ENCODE measurements around the gene URM1.
"Not testable (repeated sequence)": the region's sequence is repeated elsewhere in the genome, so short reads cannot be mapped to it uniquely, and the experiment has no call there.

Gene URM1

GRCh38 chr9:128370752-128371629 lies at the start of gene URM1:
URM1 (plus strand) TSS chr9:128371374; CDS start chr9:128371381, 7 bp downstream.
- peak; percentile 84 for DNase-seq (ENCODE audit: low read depth)

DNA sequence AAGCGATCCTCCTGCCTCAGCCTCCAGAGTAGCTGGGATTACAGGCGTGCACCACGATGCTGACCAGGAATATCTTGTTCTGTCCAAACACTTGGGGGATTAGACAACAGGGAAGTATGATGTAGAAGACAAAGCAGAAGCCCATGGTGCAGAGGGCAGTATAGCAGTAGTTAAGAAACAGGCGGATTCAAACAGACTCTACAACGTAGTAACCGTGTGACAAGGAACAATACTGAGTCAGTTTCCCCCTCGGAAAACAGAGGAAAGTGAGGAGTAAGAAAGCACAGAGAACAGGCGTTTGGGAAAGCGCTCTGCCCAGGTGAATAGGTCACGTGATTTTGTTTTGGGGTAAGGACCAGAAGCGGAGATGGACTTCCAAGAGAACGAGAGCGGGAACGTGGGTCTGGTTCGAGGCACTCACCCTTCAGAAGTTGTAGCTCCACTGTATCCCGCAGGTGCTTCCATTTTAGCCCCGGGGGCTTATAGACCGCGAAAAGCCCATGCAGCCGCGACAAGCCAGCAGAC lies 49.2 kb upstream of the URM1 start:
- DNase-seq (ENCODE audit: low read depth), result no peak

DNA sequence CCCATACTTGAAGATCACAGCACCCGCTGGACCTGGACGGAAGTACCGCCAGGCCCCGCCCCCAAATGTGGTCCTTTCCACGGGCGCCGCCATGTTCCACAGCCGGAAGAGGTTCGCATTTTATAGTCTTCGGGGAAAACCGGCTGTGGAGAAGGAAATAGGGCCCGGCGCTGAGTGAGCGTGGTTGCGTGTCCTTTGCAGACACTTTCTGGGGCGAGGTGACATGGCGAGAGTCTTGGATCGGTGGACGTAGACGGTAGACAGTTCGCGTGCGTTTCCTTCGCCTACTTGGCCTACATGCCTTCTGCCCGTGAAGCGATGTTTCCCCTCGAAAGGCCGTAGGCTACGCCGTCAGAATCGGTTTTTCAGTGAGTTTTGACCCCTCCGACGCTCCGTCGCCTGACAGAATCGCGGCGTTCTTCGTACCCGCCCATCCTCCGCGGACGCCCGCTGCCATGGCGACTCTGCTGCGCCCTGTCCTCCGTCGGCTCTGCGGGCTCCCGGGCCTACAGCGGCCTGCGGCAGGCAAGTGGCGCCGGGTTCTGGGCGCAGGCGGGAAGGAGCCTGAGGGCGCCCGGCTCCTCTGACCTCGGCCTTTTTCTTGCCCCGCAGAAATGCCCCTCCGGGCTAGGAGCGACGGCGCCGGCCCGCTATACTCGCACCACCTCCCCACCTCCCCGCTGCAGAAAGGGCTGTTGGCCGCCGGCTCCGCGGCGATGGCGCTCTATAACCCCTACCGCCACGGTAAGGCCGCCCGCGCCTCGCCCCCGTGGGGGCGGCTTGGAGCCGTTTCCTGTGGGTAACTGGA lies 48.6 kb upstream of the URM1 start, which contains the start of the genes COQ4 and TRUB2:
TSS of gene COQ4 (plus strand) at position 436 of the 808 bp plus-strand sequence. CDS start at position 456, 20 bp downstream.
TSS of gene TRUB2 (minus strand) at position 44 of the 808 bp plus-strand sequence. CDS start at position 5, 39 bp downstream.
- DNase-seq (ENCODE audit: low read depth), result peak; percentile 78

DNA sequence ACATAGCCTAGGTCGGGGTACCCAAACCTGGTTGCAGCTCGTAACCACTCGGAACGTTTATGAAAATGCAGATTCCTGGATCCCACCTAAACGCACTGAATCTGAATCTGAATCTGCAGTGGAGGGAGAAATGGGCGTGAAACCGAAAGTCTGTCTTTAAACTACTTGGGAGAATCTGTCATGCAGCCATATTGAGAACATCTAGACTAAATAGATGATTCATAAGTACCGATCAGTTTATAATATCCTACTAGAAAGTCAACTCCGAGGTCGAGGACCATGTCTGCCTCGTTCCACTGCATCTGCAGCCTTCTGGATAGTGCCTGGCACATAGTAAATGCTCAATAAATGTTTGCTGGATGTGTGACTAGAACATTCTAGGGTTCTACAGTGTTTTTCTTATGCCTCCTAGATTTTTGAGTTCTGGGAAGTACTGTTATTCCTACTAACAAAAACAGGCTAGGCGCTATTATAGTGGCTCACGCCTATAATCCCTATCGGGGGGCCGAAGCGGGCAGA lies 47.9 kb upstream of the URM1 start:
- DNase-seq (ENCODE audit: low read depth), result no peak

- no peak for DNase-seq (ENCODE audit: low read depth)
Observed at GRCh38 chr9:128323791-128324190, 47.4 kb upstream of the URM1 start.

- DNase-seq (ENCODE audit: low read depth), result no peak
Observed at GRCh38 chr9:128324401-128324800, 46.8 kb upstream of the URM1 start.

GRCh38 chr9:128325629-128326028 lies 45.5 kb upstream of the URM1 start:
- DNase-seq (ENCODE audit: low read depth), result no peak

DNA sequence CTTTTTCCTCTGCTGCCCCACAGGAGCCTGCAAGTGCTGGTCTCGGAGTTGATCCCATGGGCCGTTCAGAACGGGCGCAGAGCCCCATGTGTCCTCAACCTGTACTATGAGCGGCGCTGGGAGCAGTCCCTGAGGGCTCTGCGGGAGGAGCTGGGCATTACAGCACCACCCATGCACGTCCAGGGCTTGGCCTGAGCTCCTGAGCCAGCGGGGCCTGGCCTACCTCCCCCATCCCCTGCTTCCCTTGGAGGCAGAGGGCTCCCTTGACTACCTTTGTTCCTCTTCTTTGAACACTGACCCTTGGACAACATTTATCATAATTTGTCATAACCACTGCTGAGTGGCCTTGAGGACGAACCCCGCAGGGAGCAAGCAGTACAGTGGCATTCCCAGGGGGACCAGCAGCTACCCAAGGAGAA lies 37.7 kb upstream of the URM1 start:
- DNase-seq (ENCODE audit: low read depth), result no peak

DNA sequence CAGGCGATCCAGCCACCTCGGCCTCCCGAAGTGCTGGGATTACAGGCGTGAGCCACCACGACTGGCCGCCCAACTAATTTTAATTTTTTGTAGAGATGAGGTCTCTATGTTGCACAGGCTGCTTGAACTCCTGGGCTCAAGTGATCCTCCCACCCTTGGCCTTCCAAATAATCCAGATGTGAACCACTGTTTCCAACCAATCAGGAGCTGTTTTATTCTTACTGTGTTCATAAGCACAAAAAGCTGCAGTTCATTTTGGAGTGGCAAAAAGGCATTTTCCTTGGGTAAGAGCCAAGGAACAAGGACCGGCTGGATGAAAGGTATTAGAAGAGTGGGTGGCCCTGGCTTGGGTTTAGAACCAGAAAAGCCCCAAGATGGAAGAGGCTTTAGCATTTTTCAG lies 36.0 kb upstream of the URM1 start:
- no peak for DNase-seq (ENCODE audit: low read depth)

- no peak for DNase-seq (ENCODE audit: low read depth)
Observed at GRCh38 chr9:128335914-128336313, 35.3 kb upstream of the URM1 start.

GRCh38 chr9:128337936-128338335 lies 33.2 kb upstream of the URM1 start:
- no peak for DNase-seq (ENCODE audit: low read depth)

GRCh38 chr9:128338852-128339614 lies 32.1 kb upstream of the URM1 start:
- not testable (repeated sequence) for DNase-seq (ENCODE audit: low read depth)

DNA sequence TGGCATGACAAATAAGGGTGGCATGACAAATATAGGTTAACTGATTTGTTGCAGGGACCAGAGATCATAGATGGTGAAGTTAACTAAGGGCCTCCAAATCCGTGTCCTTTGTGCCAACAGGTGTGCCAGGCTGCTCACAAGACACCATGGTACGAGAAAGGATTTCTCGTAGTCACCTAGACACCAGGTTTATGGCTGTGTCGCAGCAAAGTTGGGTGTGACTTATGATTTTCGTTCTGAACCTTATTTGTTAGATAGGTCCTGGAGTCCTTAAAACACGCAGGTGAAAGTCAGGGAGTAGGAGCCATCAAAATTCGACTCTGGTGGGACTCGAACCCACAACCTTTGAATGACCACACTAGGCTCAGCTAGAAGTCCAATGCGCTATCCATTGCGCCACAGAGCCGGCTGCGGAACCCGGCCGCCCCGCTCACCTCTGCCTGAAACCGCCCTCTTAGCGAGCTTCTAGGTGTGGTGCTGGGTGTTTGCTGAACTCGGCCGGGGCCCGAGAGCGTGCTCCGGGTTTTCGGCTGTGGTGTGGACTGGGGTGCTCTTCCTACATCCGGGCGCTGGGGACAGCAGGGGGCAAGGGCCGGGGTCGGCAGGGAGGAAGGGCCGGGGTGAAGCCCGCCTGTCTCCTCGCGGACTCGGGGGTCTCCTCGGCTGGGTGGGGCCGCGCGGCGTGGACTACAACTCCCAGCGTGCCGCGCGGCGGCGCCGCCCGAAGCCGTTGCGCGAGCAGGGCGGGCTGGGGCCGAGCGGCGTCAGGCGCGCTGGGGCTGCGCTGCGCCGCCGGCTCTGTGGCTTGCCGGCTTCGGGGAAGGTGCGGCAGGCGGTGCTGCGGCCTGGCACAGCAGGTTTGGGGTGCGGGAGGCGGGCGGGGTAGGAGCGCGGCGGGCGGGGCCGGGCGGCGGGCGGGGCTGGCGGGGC lies 31.1 kb upstream of the URM1 start, which contains the start of gene SLC27A4:
TSS of gene SLC27A4 (plus strand) at position 767 of the 930 bp plus-strand sequence. CDS start 2,606 bp downstream, outside the sequence.
- DNase-seq (ENCODE audit: low read depth), result peak; percentile 49

- DNase-seq (ENCODE audit: low read depth), result no peak
Observed at GRCh38 chr9:128340691-128341434, 30.3 kb upstream of the URM1 start.

DNA sequence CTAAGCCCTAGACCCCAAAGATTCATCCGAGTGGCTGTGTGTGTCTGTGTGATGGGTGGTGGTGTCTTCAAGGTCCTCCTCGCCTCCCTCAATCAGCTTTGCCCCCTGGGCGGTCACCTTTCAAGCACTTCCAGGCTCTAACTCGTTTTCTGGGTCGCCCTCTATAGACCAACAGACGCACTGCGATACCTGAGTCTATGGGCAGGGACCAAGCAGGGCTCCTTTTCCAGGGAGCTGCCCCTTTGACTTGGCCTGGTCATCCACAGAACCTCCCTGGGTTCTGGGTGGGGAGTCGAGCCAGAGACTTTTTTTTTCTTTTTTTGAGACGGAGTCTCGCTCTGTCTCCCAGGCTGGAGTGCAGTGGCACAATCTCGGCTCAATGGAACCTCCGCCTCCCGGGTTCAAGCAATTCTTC lies 29.7 kb upstream of the URM1 start:
- peak; percentile 34 for DNase-seq (ENCODE audit: low read depth)

GRCh38 chr9:128342971-128343680 lies 28.0 kb upstream of the URM1 start:
- no peak for DNase-seq (ENCODE audit: low read depth)

DNA sequence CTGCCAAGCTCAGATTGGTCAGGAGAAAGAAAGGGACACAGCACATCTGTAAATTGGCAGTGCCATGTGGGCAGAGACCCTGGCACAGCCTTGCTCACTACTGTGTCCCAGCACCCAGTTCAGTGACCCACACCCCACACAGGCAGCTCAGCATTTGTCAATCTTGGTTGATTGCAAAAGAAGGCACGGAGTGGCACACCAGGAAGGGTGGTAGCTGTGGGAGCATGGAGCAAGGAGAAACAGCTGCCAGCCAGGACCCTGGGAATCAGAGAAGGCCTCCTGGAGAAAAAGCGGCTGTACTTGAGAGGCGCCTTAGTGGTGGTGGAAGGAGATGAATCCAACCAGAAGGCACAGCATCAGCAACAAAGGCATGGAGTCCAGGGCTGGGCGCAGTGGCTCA lies 27.3 kb upstream of the URM1 start:
- DNase-seq (ENCODE audit: low read depth), result no peak

DNA sequence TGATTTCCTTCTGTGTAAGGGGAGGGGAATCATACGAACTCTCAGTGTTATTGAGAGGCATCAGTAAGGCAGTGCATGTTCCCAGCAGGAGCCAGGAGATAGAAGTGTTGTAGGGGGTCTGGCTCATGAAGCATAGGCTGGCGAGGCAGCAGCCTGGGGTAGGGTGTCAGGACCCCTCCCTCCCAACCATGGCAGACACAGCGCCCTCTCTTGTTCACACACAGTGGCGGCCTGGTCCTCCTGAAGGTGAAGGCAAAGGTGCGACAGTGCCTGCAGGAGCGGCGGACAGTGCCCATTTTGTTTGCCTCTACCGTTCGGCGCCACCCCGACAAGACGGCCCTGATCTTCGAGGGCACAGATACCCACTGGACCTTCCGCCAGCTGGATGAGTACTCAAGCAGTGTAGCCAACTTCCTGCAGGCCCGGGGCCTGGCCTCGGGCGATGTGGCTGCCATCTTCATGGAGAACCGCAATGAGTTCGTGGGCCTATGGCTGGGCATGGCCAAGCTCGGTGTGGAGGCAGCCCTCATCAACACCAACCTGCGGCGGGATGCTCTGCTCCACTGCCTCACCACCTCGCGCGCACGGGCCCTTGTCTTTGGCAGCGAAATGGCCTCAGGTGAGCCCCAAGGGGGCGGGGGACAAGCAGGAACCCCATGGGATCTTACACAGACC lies 26.1 kb upstream of the URM1 start:
- DNase-seq (ENCODE audit: low read depth), result no peak

Data from fibroblast of the conjunctiva (primary cell).